Medulla oblongata (tissue), 1 donor: Measurements from ENCODE around the gene GPR153.

Experiments
- DNase-seq: peaks from one replicate; pipeline ENCODE4 v3.0.0-alpha.2; 2015; ENCODE audit errors: extremely low spot score

Gene GPR153

DNA sequence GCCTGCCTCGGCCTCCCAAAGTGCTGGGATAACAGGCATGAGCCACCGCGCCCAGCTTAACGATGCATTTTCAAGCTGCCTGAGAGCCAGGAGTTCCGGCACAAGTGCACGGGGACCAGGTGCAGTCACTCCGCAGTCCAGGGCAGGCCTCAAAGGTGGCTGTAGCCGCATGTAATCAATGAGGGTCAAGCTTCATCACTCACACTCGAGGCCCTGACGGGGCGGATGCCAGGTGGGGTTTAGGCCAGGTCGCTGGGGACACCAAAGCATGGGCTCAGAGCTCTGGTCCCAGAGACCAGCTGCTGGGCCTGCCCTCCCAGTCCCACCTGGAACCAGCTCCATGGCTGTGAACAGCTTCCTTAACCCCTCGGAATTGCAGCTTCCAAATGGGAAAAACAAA, 26.1 kb upstream of the GPR153 start:
- no peak for DNase-seq

DNA sequence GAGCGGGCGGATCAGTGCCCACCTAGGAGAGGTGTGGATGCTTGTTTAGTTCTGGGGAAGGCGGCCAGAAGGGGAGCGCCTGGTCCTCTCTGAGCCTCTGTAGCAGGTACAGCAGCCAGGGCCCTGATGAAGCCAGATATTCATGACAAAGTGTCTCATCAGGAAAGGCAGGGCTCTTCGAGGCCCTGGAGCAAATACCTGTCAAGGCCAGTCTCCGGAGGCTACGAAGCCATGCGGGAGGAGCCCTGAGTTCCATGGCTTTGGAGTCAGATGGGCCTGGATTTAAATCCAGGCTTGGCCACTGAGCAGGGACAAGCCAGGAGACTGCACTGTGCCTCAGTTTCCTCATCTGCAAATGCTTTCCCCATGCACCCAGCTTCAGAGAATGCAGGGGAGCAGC, 25.4 kb upstream of the GPR153 start:
- no peak for DNase-seq

DNA sequence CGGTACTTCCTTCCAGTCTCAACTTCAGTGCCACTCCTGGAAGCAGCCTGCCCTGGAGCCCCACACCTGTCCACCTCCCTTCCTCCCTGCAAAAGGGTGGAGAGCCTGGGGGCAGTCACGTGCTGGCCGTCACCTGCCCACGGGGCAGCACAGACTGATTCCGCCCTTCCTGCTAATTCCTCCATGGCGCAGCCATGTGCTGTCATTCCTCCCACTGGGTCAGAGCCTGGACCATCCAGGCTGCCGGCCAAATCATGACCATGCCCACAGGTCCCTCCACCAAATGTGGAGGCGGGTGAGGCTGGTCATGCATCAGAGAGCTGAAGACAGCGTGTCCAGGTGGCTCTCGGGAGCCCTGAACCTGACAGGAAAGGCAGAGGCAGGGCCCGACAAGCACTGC, 24.4 kb upstream of the GPR153 start:
- no peak for DNase-seq

DNA sequence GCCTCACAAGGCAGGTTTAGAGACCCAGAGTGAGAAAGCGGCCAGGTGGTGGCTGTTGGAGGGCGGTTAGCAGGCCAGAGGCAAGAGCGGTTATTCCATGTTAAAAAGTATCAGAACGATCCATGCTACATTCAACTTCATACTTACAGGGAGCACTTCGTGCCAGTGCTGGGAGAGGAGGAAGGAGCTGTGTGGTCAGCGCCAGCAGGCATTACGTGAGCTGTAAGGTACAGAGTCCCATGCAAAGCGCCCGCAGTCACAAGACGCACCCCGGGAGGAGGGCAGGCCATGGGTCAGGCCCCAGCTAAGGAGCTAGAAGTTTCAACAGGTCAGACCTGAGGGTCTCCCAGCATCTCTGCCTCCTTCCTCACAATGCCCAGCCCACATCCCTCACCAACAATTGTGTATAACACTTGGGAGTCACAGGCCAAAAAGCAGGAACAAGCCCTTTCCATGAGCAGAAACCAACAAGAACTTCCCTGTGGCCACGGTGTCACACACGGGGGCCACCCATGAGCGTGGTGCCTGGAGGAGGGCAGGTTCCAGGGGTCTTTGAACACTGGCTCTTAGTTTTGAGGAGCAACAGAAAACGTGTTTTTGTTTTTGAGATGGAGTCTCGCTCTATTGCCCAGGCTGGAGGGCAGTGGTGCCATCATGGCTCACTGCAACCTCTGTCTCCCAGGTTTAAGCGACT, 21.8 kb upstream of the GPR153 start:
- DNase-seq = no peak

DNA sequence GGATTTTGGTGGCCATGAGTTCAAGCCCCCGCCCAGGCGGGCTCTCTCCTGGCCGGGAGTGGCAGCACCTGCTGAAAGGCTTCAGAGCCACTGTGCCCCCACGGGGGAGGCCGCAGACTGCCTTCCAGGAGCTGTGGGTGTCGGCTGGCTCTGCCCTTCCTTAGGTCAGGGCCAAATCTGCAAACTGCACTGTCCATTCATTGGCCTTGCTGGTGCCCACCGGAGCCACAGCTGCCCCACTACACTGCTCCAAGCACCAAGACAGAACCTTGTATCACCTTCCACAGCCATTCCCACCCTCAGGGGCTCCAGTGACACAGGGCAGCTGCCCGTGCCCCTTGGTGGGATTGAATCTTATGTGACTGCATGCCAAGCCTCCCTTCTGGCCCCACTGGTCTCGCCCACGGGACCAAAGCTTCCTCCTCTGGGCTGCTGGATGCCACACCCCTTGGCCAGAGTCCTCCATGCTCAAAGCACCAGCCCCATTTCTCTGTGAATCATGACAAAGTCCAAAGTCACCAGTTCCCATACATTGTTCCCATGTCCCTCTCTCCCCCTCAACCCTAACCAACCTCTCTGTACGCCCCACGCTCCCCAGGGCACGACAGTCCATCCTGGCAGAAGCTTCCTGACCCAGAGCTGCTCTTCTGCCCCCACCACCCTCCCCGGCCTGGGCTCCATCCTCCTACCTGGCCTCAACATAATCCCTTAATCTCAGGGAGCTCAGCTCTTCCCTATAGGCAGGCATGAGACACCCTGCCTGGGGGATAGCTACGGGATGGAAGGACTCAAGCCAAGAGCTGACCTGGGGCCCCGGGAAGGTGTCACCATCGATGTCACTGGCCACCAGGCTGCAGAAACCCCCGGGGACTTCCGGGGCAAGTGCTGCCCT, 20.9 kb upstream of the GPR153 start:
- DNase-seq = no peak

DNA sequence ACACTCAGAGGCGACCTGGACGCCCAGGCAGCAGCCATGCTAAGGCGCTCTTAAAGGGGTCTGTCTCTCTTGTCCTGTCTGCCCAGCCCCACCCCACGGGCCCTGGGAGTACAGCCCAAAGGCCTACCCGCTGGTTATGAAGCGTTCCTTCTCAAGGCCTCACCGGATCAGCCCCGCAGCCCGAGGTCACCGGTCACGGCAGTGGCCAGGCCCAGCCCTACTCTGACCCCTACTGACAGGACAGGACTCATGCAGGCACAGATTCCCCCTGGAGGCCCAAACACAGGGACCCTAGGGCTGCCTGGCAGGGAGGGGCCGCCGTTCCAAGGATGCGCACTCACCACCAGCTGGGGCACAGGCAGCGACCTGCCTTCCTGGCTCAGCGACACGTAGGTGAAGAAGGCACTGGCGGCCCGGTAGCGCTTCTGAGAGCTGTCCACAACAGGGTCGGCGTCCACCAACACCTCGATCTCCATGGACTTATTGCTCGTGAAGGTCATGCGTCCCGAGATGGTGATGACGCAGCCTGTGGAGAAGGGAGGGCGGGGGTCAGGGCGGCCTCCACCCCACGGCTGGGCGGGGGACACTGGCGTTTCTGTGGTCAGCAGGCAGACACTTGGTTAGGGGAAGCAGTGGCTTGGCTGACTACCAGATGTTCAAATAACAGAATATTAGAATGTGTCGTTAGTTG, 20.0 kb upstream of the GPR153 start:
- no peak for DNase-seq

DNA sequence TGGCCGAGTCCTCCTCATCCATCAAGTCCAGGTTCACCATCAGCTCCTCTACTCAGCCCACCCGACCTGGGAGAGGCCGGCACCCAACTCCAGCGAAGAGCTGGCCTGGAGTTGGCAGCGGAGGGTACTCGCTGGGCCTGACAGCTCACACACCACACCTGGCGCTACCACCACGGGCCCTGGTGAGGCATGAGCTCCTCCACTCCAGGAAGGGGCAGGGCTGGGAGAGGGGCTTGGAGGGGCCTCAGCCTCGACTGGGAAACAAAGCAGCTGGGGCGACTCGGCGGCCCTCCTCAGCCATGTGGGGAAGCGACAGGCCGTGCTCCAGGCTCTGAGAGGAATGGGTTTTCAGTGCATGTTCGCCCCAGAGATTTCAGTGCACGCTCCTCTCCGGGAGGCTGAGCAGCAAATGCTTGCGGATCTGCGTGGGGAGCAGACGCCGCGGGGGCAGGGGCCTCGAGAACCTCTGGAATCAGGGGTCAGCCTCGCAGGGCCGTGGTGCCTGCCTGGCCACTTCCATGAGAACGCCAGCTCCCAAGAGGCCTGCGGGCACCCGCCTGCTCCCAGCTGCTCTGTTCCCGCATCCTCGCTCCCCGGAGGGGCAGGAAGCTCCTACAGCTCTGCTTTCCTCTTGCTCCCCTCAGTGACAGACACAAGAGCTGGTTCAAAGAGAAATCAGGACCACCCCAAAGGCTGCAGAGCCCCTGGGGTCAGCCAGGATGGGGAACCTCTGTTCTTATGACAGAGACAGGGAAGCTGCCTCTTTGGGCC, 18.9 kb upstream of the GPR153 start:
- no peak for DNase-seq

DNA sequence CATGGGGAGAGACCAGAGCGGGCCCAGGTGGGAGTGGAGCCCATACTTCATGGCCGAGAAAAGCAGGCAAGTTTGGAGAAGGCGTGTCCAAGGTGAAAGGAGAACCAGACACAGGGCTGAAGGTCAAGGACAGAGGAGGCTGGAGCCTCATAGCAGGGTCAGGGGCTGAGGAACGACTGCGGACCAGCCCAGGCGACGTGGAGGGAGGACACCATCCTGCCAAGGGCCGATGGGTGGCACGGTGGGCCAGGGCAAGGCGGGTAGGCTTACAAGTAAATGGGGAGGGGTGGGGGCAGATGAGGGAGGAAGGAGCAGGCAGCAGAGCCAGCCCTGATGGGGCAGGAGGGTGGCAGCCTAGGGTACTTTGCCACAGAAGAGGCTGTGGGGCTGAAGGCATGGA, 18.2 kb upstream of the GPR153 start:
- DNase-seq = no peak

DNA sequence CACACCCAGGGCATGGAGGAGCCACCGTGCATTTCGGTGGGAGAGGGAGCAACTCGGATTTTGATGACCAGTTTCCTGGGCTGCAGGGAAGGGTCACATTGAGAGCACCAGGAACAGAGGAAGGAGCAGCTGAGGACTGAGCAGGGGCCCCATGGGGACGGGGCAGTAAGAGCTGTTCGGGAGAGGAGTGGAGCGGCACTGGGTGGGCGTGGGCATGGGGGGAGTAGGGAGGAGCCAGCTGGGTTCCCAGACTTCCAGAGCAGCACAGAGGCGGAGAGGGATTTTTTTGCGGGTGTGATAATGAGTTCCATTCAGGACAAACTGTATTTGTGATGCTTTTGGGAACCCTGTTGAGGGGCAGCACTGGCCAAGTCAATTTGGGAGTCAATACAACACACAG, 17.4 kb upstream of the GPR153 start:
- DNase-seq = no peak

DNA sequence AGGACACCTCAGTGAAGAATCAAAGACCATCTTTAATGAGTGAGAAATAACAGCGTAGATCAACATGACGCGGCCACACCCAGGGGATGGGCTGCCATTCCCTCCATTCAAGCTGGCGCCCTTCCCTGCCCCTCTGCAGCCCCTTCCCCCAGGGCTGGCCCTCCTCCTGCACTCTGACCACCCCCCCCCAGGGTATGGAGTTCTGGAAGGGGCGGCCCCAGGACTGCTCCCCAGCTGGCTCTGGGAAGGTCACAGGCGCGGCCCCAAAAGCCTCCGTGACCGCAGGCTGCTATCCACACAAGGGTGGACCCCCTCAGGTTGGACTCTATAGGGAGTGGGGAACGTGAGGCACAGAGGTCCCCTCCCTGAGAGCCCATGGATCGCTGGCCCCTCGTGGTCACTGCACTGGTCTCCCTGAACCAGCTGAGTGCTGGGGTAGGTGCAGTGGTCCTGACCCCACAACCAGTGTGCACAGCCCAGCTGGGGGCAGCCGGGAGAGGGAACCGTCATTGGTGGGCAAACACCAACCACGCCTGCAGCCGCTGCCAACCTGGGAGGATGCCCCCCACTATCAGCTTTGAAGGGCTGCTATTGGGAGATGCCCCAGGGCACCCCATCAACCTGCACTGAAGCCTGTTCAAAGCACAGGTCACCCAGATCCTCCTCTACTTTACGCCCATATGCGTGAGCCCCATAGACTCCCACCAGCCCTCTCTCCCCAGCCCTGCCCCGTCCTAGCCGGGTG, 16.1 kb upstream of the GPR153 start:
- no peak for DNase-seq

DNA sequence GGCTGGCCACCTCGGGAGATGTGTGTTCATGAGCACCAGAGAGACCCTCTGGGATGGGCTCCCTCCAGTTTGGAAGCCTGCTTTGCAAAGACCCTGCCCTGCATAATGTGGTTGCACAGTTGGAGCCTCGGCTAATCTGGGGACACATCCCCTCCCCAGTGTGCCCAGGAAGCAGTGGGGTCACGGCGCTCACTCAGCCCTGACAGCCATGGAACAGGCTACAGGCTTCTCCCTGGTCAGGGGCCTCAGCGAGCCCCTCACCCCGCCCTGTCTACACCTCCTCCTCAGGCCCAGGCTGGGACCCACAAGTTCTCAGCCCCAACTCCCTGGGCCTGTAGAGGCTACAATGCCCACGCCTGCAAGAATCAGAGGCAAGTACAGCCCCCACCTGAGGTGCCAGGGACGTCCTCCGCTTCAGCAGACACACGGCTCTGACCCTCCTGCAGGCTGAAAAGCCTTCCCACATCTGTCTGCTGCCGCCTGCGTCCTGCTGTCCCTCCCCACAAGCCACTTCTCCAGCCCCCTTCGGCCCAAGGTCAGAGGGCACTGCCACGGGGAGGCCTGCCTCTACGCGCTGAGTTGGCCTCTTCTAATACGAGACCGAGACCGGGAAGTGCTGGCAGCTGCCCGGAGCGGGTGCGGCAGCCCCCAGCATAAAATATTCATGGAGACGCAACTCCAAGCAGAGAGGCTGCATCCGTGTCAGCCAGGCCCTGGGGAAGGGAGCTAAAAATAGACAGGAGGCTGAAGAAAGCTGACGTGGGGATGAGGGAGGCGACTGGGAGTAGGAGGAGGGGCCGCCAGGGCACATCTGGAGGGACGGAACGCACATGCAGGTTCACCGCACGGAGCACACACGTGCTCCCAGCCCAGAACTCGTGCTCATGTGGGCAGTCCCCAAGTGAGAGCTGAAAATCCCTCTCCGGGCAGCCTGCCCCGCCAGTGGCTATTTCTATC, 15.2 kb upstream of the GPR153 start:
- DNase-seq = peak; percentile 21

DNA sequence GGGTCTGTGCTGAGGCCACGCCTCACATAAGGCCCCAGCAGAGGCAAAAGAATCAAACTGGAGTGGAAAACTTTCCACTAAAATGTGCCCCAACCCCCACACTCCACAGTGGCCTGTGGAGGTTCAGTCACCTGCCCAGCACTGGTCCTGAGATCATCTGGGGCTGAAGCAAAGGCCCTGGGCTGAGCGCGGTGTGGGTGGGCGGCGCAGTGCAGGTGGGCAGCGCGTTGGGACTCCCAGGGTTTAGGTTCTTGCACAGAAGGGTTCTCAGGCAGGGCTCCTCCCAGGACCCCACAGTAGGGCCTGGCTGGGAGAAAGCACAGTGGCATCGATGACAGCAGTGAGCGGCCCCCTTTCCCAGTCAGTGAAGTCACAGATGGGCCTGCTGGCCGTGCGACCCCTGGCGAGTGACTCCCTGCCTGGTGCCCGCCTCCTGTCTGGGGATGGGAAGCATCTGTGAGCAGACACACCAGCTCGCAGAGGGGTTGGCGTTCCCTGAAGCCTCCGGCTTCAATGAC, 13.8 kb upstream of the GPR153 start:
- DNase-seq = no peak

DNA sequence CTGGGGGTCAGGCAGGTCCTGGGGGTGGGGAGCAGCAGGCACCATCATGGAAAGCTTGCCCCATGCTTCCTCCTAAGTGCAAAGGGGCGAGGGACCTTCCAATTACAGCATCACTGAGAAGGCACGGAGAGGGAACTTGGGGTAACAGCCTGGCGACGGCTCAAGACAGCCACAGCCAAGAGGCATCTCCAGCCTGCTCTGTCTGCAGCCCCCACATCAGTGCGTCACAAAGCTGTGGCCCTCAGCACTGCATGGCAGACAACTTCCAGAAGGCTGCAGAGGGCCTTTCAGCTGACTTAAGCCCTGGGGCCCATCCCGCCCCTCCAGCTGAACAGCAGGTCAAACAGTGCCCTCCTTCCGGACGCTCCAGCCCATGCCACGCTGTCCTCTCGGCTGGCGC, 13.2 kb upstream of the GPR153 start:
- DNase-seq = no peak

DNA sequence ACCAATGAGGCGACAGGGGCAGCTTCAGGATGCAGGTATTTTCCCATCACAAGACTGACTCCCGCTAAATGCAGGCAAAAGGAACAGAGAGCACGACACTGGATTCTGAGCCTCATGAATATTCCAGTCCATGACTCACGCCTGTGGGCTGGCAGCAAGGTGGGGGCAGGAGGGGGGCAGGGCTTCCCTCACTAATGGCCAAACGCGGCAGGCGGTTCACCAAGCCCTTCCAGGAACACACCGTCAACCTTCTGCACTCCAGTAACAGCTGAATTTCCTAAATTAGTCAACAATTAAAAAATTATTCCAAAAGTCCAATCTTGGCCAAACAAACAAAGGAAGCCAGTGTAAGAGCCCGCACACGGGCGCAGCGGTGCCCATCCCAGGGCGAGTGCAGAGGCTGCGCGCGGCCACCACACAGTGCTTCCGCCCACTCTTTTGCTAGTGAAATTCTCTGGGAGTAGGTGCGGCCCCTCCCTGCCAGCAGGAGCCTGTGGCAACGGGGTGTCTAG, 12.5 kb upstream of the GPR153 start:
- peak; percentile 60 for DNase-seq

DNA sequence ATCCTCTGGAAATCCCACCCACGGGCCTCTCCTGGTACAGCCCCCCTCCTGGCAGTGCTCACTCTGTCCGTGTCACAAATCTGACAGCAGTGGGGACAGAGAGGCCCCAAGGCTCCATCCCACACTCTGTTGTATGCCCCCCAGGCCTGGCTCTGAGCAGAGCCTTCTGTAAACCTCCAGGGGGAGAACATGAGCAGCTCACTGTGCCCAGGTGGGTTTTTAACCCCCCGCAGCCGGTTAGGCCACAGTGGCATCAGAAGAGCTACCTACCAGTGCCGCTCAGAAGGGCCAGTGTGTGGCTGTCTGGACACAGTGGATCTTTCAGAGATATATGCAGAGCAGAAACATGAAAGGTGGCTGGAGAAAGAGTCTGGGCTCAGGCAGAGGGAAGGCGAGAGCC, 12.0 kb upstream of the GPR153 start:
- no peak for DNase-seq

DNA sequence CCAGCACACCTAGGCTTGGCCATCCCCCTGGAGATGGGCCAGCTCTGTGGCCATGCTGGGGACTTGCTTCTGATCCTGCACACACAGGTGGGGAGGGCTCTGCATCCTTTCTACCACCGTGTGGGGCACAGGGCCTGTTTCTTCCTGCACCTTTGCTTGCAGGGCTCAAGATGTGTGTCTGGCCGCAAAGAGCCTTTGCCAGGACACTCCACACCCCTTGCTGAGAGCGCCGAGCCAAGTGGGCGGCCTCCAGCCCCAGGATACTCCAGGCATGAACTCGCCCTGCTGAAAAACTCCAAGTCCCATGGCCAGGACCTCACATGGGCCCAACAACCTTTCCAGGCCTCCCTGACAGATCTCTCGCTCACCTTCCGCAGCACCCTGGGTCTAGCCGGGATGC, 11.6 kb upstream of the GPR153 start:
- DNase-seq = no peak

DNA sequence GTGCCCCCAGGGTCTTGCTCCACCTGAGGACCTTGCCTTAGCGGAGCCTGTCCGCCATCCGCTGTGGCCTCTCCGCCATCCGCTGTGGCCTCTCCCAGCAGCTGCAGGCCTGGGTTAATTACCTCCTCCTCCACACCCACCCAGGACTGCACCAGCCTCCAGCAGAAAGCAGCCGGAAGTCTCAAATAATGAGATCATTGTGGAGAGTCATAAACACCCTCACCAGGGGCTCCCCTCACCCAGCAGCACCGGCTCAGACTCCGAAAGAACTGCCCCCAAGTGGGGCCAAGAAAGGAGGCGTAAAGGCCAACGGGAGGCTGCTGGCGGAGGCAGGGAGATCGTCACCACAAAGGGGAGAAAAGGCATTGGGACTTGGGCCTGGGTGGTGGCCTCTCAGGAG, 10.7 kb upstream of the GPR153 start:
- DNase-seq = no peak

DNA sequence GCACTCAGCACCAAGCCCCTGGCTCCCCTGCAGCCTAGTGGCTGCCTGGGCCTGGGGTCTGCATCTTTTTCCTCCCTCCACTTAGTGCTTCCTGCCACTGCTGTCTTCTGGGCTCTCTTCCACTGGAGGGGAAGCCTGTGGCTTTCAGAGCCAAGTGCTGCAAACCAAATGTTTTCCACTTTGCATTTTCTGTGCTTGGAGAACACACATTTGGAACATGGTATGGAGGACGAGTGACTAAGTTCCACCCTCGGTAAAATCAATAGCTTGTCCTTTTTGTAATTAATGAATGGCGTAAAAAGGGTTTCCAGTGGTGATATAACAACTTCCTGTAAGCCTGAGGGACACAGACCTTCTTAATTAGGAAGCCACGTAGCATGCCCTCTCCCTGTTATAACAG, 10.1 kb upstream of the GPR153 start:
- no peak for DNase-seq

DNA sequence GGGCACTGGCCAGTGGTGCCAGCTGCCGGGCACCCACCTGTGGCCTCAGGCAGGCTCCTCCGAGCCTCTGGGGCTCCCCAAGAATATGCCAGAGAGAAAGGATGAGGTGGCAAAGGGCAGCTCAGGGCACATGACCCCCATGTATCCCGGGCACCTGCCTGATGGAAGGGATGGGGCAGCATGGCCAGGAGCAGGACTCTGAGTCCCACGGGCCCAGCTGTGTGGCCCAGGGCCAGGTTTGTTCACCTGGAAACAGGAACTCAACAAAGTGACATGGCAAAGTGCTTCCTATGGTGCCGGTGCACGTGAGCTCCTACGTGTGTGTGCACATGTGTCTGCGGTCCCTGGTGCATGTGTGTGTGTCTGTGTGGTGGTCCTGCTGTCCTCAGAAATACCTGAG, 9.5 kb upstream of the GPR153 start:
- no peak for DNase-seq
